A172 (cell line): Measurements from ENCODE around the gene POTED. TPM values are rescaled to one million over a fixed set of nuclear protein-coding genes. Genes with fewer than 3 reads are reported as not detected.
"Not testable (repeated sequence)": the region's sequence is repeated elsewhere in the genome, so short reads cannot be mapped to it uniquely, and the experiment has no call there.

Source experiments
- DNase-seq: peaks from one replicate; pipeline ENCODE4 v3.0.0-alpha.2; 2015; ENCODE audit warnings: low spot score
- total RNA-seq: library from RNA; depleted of rRNA; stranded (reverse); fragments of >200 nt; shearing (Covaris generic); gene quantifications from 2 replicates; pipeline ENCODE4 v1.2.3, GENCODE V29; 2014; rRNA removed

The POTED gene
- total RNA-seq = not detected in 2 replicates

GRCh38 chr21:13609477-13609876 is at the start of gene POTED:
Gene POTED, plus strand, starts transcription at chr21:13609777. Its CDS starts 452 bp downstream, at chr21:13610229.
- DNase-seq = not testable (repeated sequence)

DNA sequence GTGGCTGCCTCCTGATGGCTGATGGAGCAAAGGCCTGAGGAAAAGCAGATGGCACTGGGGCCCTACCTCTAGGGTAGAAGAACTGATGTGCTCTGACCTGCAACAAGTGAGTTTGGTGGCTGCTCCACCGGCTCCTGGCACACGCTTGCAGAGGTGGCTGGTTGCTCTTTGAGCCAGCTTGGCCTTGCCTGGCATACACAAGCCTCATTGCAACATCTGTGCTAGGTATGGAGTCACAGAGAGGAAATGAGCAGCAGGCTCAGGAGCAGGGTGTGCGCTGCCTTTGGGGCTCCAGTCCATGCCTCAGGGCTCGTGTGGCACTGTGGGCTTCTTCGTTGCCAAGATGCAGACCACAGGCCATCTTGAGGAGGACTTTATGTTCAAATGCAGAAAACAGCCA is 40.5 kb downstream of the POTED start:
- DNase-seq = not testable (repeated sequence)

DNA sequence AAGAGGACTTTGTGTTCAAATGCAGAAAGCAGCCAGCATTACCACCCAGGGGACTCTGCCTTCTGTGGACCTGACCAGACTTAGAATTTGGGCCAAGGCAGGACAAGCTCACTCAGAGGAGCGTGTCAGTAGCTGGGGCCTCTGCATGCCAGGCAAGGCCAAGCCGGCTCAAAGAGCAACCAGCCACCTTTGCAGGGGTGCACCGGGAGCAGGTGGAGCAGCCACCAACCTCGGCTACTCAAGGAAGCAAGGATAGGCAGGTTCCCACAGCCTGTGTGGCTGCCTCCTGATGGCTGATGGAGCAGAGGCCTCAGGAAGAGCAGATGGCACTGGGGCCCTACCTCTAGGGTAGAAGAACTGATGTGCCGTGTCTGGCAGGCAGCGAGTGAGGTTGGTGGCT is 42.2 kb downstream of the POTED start:
- not testable (repeated sequence) for DNase-seq
